ENCODE measurements around the gene TRIM50. TPM values are rescaled to one million over a fixed set of nuclear protein-coding genes. Genes with fewer than 3 reads are reported as not detected.

TRIM50 gene
- total RNA-seq, 1 donor: not detected

DNA sequence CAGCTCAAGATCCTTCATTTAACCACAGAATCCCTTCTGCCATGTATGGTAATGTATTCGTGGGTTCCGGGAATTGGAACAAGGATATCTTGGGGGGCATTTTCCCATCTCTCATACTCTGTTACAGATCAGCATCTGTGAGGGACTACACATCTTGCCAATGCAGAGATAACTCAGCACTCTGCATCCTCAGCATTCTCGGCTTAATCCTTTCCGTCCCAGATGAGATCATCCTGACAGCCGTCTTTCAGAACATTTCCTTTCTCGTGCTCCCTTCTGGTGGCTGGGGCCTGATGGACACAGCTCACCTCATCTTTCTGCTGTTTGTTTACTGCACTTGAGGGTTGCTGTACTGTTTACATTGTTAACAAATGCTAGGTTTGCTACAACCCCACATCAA, 25.4 kb upstream of the TRIM50 start:
- DNase-seq (ENCODE audit: insufficient read length, low spot score, missing footprints): no peak

GRCh38 chr7:73352784-73353183, 24.9 kb upstream of the TRIM50 start:
- H2AFZ ChIP-seq (ENCODE audit: low read length): no peak overlapping the region
- H3K79me2 ChIP-seq (ENCODE audit: insufficient read depth, low read length): no peaks in the 10 kb centered on the region
- H3K4me2 ChIP-seq (ENCODE audit: insufficient read depth, low read length): no peak overlapping the region
- no peak overlapping the region for H3K4me3 ChIP-seq (ENCODE audit: insufficient read depth, low read length)
- H3K4me1 ChIP-seq (ENCODE audit: insufficient read depth, low read length): no peaks in the 10 kb centered on the region
- no peak overlapping the region for H3K27ac ChIP-seq (ENCODE audit: low read depth, low read length)
- DNase-seq (ENCODE audit: insufficient read length, low spot score, missing footprints): no peak
- peaks cover 6% of the 10 kb centered on the region for H3K27me3 ChIP-seq (ENCODE audit: insufficient read depth, low read length)
- no peak for TF ChIP-seq CTCF (IDR thresholded peaks at IDR 0.05; ENCODE audit: extremely low read depth, low read depth, low read length)
- no peaks in the 10 kb centered on the region for H3K36me3 ChIP-seq (ENCODE audit: insufficient read depth, low read length)
- H3K9me3 ChIP-seq (ENCODE audit: low read depth, low read length): no peaks in the 10 kb centered on the region
- no peaks in the 10 kb centered on the region for H4K20me1 ChIP-seq (ENCODE audit: insufficient read depth, low read length)

More for the DNA sequence above, 25.4 kb upstream of the TRIM50 start:
- no peak overlapping the region for H3K27ac ChIP-seq (ENCODE audit: low read depth, low read length)
- H4K20me1 ChIP-seq (ENCODE audit: insufficient read depth, low read length): no peaks in the 10 kb centered on the region
- TF ChIP-seq CTCF (IDR thresholded peaks at IDR 0.05; ENCODE audit: extremely low read depth, low read depth, low read length): no peak
- no peaks in the 10 kb centered on the region for H3K36me3 ChIP-seq (ENCODE audit: insufficient read depth, low read length)
- H3K4me2 ChIP-seq (ENCODE audit: insufficient read depth, low read length): no peak overlapping the region
- H2AFZ ChIP-seq (ENCODE audit: low read length): no peak overlapping the region
- H3K9me3 ChIP-seq (ENCODE audit: low read depth, low read length): no peaks in the 10 kb centered on the region
- peaks cover 4% of the 10 kb centered on the region for H3K4me1 ChIP-seq (ENCODE audit: insufficient read depth, low read length)
- H3K27me3 ChIP-seq (ENCODE audit: insufficient read depth, low read length): peaks cover 2% of the 10 kb centered on the region
- no peaks in the 10 kb centered on the region for H3K79me2 ChIP-seq (ENCODE audit: insufficient read depth, low read length)
- H3K4me3 ChIP-seq (ENCODE audit: insufficient read depth, low read length): no peak overlapping the region

DNA sequence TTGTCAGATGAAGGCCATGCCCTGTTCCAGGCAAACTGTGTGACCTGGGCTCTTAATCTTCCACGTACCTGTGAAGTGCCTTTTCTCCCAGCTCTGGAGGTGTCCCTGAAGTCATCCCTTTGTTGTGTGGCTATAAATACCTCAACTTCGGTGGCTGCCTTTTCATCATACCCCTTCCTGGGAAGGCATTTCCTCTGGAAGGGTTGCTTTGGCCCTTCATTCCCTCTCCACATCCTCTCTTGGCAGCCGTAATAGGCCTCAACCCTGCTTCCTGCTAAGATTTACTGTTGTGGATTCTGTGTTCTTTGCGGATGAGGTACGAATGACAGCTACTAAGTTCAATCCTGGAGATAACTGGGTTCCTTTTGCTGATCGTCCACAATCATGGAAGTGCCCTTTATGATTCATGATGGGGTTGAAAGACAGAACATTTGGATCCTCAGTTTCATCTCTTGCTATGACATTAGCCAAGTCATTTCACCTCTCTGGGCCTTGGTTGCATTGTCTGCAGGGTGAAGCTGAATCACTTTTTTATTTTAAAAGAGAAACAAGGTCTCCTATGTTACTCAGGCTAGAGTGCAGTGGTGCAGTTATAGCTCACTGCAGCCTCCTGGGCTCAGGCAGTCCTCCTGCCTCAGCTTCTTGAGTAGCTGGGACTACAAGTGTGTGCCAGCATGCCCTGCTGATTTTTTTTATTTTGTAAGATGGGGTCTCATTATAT, 23.7 kb upstream of the TRIM50 start:
- Histone ChIP-seq H3K4me3 (ENCODE audit: insufficient read depth, low read length) (no peak overlapping the region), H4K20me1 (ENCODE audit: insufficient read depth, low read length) (no peaks in the 10 kb centered on the region), H3K36me3 (ENCODE audit: insufficient read depth, low read length) (no peaks in the 10 kb centered on the region), H3K79me2 (ENCODE audit: insufficient read depth, low read length) (no peaks in the 10 kb centered on the region), H3K27ac (ENCODE audit: low read depth, low read length) (no peak overlapping the region), H2AFZ (ENCODE audit: low read length) (no peak overlapping the region), H3K4me2 (ENCODE audit: insufficient read depth, low read length) (no peak overlapping the region), H3K27me3 (ENCODE audit: insufficient read depth, low read length) (peaks cover 4% of the 10 kb centered on the region), H3K4me1 (ENCODE audit: insufficient read depth, low read length) (no peaks in the 10 kb centered on the region), H3K9me3 (ENCODE audit: low read depth, low read length) (no peaks in the 10 kb centered on the region)
- peak; percentile 31 for DNase-seq (ENCODE audit: insufficient read length, low spot score, missing footprints)
- TF ChIP-seq CTCF (IDR thresholded peaks at IDR 0.05; ENCODE audit: extremely low read depth, low read depth, low read length): no peak

DNA sequence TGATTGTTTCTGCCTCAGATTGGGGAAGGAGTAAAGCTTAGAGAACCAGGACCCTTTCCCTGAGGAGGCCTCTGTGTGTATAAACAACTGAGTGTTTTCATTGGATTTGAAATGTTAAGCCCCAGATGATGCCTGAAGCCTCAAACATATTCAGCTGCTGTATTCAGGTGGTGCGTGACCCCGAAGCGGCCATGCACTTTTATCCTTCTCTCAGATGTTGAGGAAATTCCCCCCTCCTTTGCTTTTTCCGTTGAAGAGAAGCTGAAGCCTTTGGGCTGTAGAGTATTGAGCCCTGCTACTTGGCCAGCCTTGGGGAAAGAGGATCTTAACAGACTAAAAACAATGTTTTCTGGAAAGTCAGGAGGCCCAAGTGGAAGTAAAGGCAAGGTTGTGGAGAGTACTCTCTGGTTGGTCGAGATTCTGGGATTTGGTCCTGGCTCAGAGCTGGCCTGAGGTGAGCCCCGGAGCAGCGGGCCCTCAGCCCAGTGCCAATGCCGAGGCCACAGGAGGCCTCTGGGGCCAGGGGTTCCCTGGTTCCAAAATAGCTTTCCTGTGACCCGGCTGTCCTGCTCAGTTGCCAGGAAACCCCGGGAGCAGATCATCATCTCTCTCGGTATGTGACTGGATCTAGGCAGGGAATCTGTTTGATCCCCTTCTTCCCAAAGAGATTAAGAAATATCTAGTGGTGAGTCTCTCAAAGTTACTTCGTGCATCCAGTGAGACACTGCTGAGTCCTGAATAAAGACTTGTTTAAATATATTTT, 22.6 kb upstream of the TRIM50 start:
- H3K27ac ChIP-seq (ENCODE audit: low read depth, low read length): no peak overlapping the region
- no peaks in the 10 kb centered on the region for H3K9me3 ChIP-seq (ENCODE audit: low read depth, low read length)
- H3K4me1 ChIP-seq (ENCODE audit: insufficient read depth, low read length): no peaks in the 10 kb centered on the region
- no peaks in the 10 kb centered on the region for H3K36me3 ChIP-seq (ENCODE audit: insufficient read depth, low read length)
- H2AFZ ChIP-seq (ENCODE audit: low read length): no peak overlapping the region
- TF ChIP-seq CTCF (IDR thresholded peaks at IDR 0.05; ENCODE audit: extremely low read depth, low read depth, low read length): no peak
- H4K20me1 ChIP-seq (ENCODE audit: insufficient read depth, low read length): no peaks in the 10 kb centered on the region
- peak; percentile 78 for DNase-seq (ENCODE audit: insufficient read length, low spot score, missing footprints)
- peaks cover 4% of the 10 kb centered on the region for H3K27me3 ChIP-seq (ENCODE audit: insufficient read depth, low read length)
- no peaks in the 10 kb centered on the region for H3K79me2 ChIP-seq (ENCODE audit: insufficient read depth, low read length)
- no peak overlapping the region for H3K4me3 ChIP-seq (ENCODE audit: insufficient read depth, low read length)
- H3K4me2 ChIP-seq (ENCODE audit: insufficient read depth, low read length): no peak overlapping the region
